H9 (cell line): ENCODE results near the gene PLA2G4E. TPM values are rescaled to one million over a fixed set of nuclear protein-coding genes. Genes with fewer than 3 reads are reported as not detected.
A peak's percentile ranks its signal among the peaks of the same experiment; 100 is the strongest.

Source experiments
- DNase-seq: peaks from one replicate; pipeline ENCODE4 v3.0.0-alpha.2; 2017
- H2AFZ ChIP-seq: one replicate; pipeline ENCODE4 v1.6.1; 2013; ENCODE audit warnings: mild to moderate bottlenecking, low read length, control low read depth, moderate library complexity
- H2AK5ac ChIP-seq: 2 replicates; pipeline ENCODE4 v1.6.1; 2013; ENCODE audit warnings: low read length, control low read depth, mixed read lengths; ENCODE audit not compliant: insufficient read length
- H2BK120ac ChIP-seq: one replicate; pipeline ENCODE4 v1.6.1; 2013; ENCODE audit warnings: low read depth, mild to moderate bottlenecking, low read length, control low read depth, inconsistent platforms; ENCODE audit not compliant: poor library complexity, severe bottlenecking
- H2BK12ac ChIP-seq: 2 replicates; pipeline ENCODE4 v1.6.1; 2013; ENCODE audit warnings: low read length, control low read depth, mixed read lengths, low read depth; ENCODE audit not compliant: insufficient read length
- H2BK15ac ChIP-seq: 2 replicates; pipeline ENCODE4 v1.6.1; 2013; ENCODE audit warnings: low read depth, low read length, control low read depth
- H2BK20ac ChIP-seq: one replicate; pipeline ENCODE4 v1.6.1; 2013; ENCODE audit warnings: low read depth, mild to moderate bottlenecking, low read length, control low read depth, inconsistent platforms; ENCODE audit not compliant: poor library complexity, severe bottlenecking
- H2BK5ac ChIP-seq: 2 replicates; pipeline ENCODE4 v1.6.1; 2013; ENCODE audit warnings: low read length, control low read depth, mixed read lengths; ENCODE audit not compliant: insufficient read length
- H3K14ac ChIP-seq: 2 replicates; pipeline ENCODE4 v1.6.1; 2013; ENCODE audit warnings: low read length, control low read depth; ENCODE audit not compliant: insufficient read depth
- H3K18ac ChIP-seq: 2 replicates; pipeline ENCODE4 v1.6.1; 2013; ENCODE audit warnings: low read depth, mild to moderate bottlenecking, mixed read lengths, low read length, control low read depth; ENCODE audit not compliant: insufficient read length
- H3K23ac ChIP-seq: 2 replicates; pipeline ENCODE4 v1.6.1; 2013; ENCODE audit warnings: low read length, control low read depth, mixed read lengths, low read depth; ENCODE audit not compliant: insufficient read length
- H3K23me2 ChIP-seq: 2 replicates; pipeline ENCODE4 v1.6.1; 2013; ENCODE audit warnings: low read depth, mild to moderate bottlenecking, mixed read lengths, low read length, control low read depth; ENCODE audit not compliant: insufficient read length, poor library complexity, severe bottlenecking
- H3K27ac ChIP-seq: 2 replicates; pipeline ENCODE4 v1.5.1; 2013; ENCODE audit warnings: low read length, control low read depth, mixed read lengths, low read depth; ENCODE audit not compliant: insufficient read length
- H3K27me3 ChIP-seq: 2 replicates; pipeline ENCODE4 v1.6.1; 2013; ENCODE audit warnings: low read length, control low read depth, inconsistent platforms; ENCODE audit not compliant: insufficient read depth
- H3K4ac ChIP-seq: 2 replicates; pipeline ENCODE4 v1.6.1; 2013; ENCODE audit warnings: low read depth, mild to moderate bottlenecking, control low read depth, inconsistent platforms, low read length, moderate library complexity
- H3K4me1 ChIP-seq: 2 replicates; pipeline ENCODE4 v1.6.1; 2013; ENCODE audit warnings: low read length, control low read depth, inconsistent platforms; ENCODE audit not compliant: insufficient read depth
- H3K4me2 ChIP-seq: 2 replicates; pipeline ENCODE4 v1.6.1; 2013; ENCODE audit warnings: low read length, control low read depth, mixed read lengths; ENCODE audit not compliant: insufficient read length, insufficient read depth
- H3K56ac ChIP-seq: 2 replicates; pipeline ENCODE4 v1.6.1; 2013; ENCODE audit warnings: low read depth, mild to moderate bottlenecking, mixed read lengths, low read length, control low read depth; ENCODE audit not compliant: insufficient read length
- H3K79me1 ChIP-seq: 2 replicates; pipeline ENCODE4 v1.6.1; 2013; ENCODE audit warnings: low read depth, mild to moderate bottlenecking, moderate library complexity, low read length, control low read depth, inconsistent platforms; ENCODE audit not compliant: insufficient read depth, poor library complexity, severe bottlenecking
- H3K79me2 ChIP-seq: 2 replicates; pipeline ENCODE4 v1.6.1; 2013; ENCODE audit warnings: low read length, control low read depth, inconsistent platforms; ENCODE audit not compliant: insufficient read depth
- H3K9ac ChIP-seq: 2 replicates; pipeline ENCODE4 v1.6.1; 2013; ENCODE audit warnings: low read length, control low read depth, mixed read lengths; ENCODE audit not compliant: insufficient read length; ENCODE audit errors: extremely low read depth
- H3K9me3 ChIP-seq: one replicate; pipeline ENCODE4 v1.6.1; 2013; ENCODE audit warnings: low read depth, low read length, inconsistent platforms; ENCODE audit not compliant: control insufficient read depth
- H3T11ph ChIP-seq: one replicate; pipeline ENCODE4 v1.6.1; 2013; ENCODE audit warnings: mild to moderate bottlenecking, low read length, control low read depth, inconsistent platforms
- H4K20me1 ChIP-seq: one replicate; pipeline ENCODE4 v1.6.1; 2013; ENCODE audit not compliant: control insufficient read depth, insufficient read length, insufficient read depth
- H4K5ac ChIP-seq: 2 replicates; pipeline ENCODE4 v1.6.1; 2013; ENCODE audit warnings: low read depth, mild to moderate bottlenecking, mixed read lengths, low read length, control low read depth; ENCODE audit not compliant: insufficient read length
- H4K8ac ChIP-seq: replicated peaks from 2 replicates; pipeline ENCODE4 v1.6.1; 2013; ENCODE audit warnings: low read length, control low read depth, mixed read lengths, low read depth; ENCODE audit not compliant: insufficient read length
- H4K91ac ChIP-seq: 2 replicates; pipeline ENCODE4 v1.6.1; 2013; ENCODE audit warnings: low read depth, mild to moderate bottlenecking, moderate library complexity, mixed read lengths, low read length, control low read depth; ENCODE audit not compliant: insufficient read length
- H3K27ac Mint-ChIP-seq, 3 experiments: 2 replicates in 2 of 3; 3 replicates in 1 of 3; pipeline ENCODE4 v1.8.0; 2020 to 2021; ENCODE audit warnings: mixed read lengths in 3 of 3, mild to moderate bottlenecking in 1 of 3, moderate library complexity in 1 of 3
- H3K27me3 Mint-ChIP-seq: 2 replicates; pipeline ENCODE4 v1.8.0; 2021; ENCODE audit warnings: low read depth, mild to moderate bottlenecking, moderate library complexity, mixed read lengths
- H3K36me3 Mint-ChIP-seq, 3 experiments: 2 replicates in 2 of 3; 3 replicates in 1 of 3; pipeline ENCODE4 v1.8.0; 2020 to 2021; ENCODE audit warnings: low read depth in 3 of 3, mixed read lengths in 3 of 3; ENCODE audit not compliant: insufficient read depth in 1 of 3
- H3K4me1 Mint-ChIP-seq, 2 experiments: 2 replicates each; pipeline ENCODE4 v1.8.0; 2020; ENCODE audit warnings: mixed read lengths in 2 of 2
- H3K4me3 Mint-ChIP-seq, 2 experiments: 2 replicates in 1 of 2; 3 replicates in 1 of 2; pipeline ENCODE4 v1.8.0; 2020 to 2021; ENCODE audit warnings: mild to moderate bottlenecking in 2 of 2, mixed read lengths in 2 of 2, moderate library complexity in 1 of 2
- H3K9me3 Mint-ChIP-seq, 2 experiments: 2 replicates in 1 of 2; 3 replicates in 1 of 2; pipeline ENCODE4 v1.8.0; 2020; ENCODE audit warnings: mild to moderate bottlenecking in 2 of 2, mixed read lengths in 2 of 2, moderate library complexity in 1 of 2
- CTCF ChIP-seq: fragments of 200-600 bp; sonication (generic); conservative IDR thresholded peaks from 3 replicates; pipeline ENCODE4 v1.8.0; 2021; ENCODE audit warnings: antibody characterized with exemption, mild to moderate bottlenecking
- WGBS: extraction: QIAGEN DNeasy Blood & Tissue Kit; methylation state at CpG from one replicate; pipeline ENCODE4 v1.1.7; 2013; ENCODE audit warnings: missing lambda C conversion rate, low lambda C conversion rate, mixed read lengths; ENCODE audit not compliant: insufficient read length; ENCODE audit errors: extremely low coverage; 5-methylcytosine and 5-hydroxymethylcytosine counted together
- total RNA-seq: library from RNA; stranded (reverse); gene quantifications from 2 replicates; pipeline ENCODE4 v1.2.1, GENCODE V29; 2021

The PLA2G4E gene
- total RNA-seq, 1 experiment from 2014 or later, result not detected

- no peaks in the 10 kb centered on the region for H3K79me2 ChIP-seq
- H4K5ac ChIP-seq, result no peak overlapping the region
- no peak overlapping the region for H2BK120ac ChIP-seq
- no peak overlapping the region for H3T11ph ChIP-seq
- H3K79me1 ChIP-seq, result no peaks in the 10 kb centered on the region
- H3K4me2 ChIP-seq, result no peak overlapping the region
- H3K23ac ChIP-seq, result no peak overlapping the region
- Mint-ChIP-seq H3K9me3 (no peaks in the 10 kb centered on the region), H3K36me3 (no peaks in the 10 kb centered on the region), H3K27me3 (peaks cover 2% of the 10 kb centered on the region), H3K4me3 (no peak overlapping the region), H3K4me1 (peaks cover 6 to 7% of the 10 kb centered on the region in 2 experiments), H3K27ac (peak overlapping the region in 1 of 3 experiments; percentile 37; a peak in 1 of 7 replicates)
- H3K56ac ChIP-seq, result no peak overlapping the region
- no peak overlapping the region for H4K91ac ChIP-seq
- H3K4ac ChIP-seq, result no peak overlapping the region
- no peaks in the 10 kb centered on the region; the same call in 1 of the 2 replicates for H3K4me1 ChIP-seq
- H3K23me2 ChIP-seq, result no peaks in the 10 kb centered on the region
- H2BK20ac ChIP-seq, result no peak overlapping the region
- H2BK5ac ChIP-seq, result no peak overlapping the region
- no peak overlapping the region for H3K27ac ChIP-seq
- no peak for DNase-seq
- H3K9me3 ChIP-seq, result no peaks in the 10 kb centered on the region
- no peak overlapping the region for H3K18ac ChIP-seq
- H2BK15ac ChIP-seq, result no peak overlapping the region
- no peak overlapping the region for H4K8ac ChIP-seq
- H3K27me3 ChIP-seq, result no peaks in the 10 kb centered on the region
- no peak overlapping the region for H3K9ac ChIP-seq
- TF ChIP-seq CTCF, result no peak
- no peak overlapping the region for H2AK5ac ChIP-seq
- no peak overlapping the region for H3K14ac ChIP-seq
- no CpG with 5 or more reads among the region's 17 CpGs for WGBS
- no peak overlapping the region for H2BK12ac ChIP-seq
- H2AFZ ChIP-seq, result no peak overlapping the region
- no peaks in the 10 kb centered on the region for H4K20me1 ChIP-seq
Measured at GRCh38 chr15:41987246-41987924, 33.5 kb downstream of the PLA2G4E start.
